Calu3 (cell line): Measurements from ENCODE around the gene CCDC3. TPM values are rescaled to one million over a fixed set of nuclear protein-coding genes. Genes with fewer than 3 reads are reported as not detected.

Experiments
- BruUV-seq: library from RNA; stranded (reverse); fragments of 400-500 nt; replicated peaks from 2 replicates; lab custom pipeline; 2021; lab: Mats Ljungman, UMichigan
- CTCF ChIA-PET: fragments of 300-600 bp; sonication (Branson Sonifier 250); formaldehyde crosslinking; loops from one replicate; lab custom pipeline; 2022; ENCODE audit warnings: antibody characterized with exemption; lab: Charles Lee
- DNase-seq: peaks from one replicate; pipeline ENCODE4 v3.0.0; 2022
- H3K27ac Mint-ChIP-seq: one replicate; pipeline ENCODE4 v1.8.0; 2022; ENCODE audit warnings: mixed read lengths; ENCODE audit not compliant: unreplicated experiment
- H3K27me3 Mint-ChIP-seq: one replicate; pipeline ENCODE4 v1.8.0; 2022; ENCODE audit warnings: mixed read lengths; ENCODE audit not compliant: unreplicated experiment
- H3K36me3 Mint-ChIP-seq: one replicate; pipeline ENCODE4 v1.8.0; 2022; ENCODE audit warnings: mild to moderate bottlenecking, moderate library complexity, mixed read lengths; ENCODE audit not compliant: insufficient read depth, unreplicated experiment
- H3K4me1 Mint-ChIP-seq: one replicate; pipeline ENCODE4 v1.8.0; 2022; ENCODE audit warnings: mild to moderate bottlenecking, low read depth, mixed read lengths; ENCODE audit not compliant: unreplicated experiment
- H3K4me3 Mint-ChIP-seq: one replicate; pipeline ENCODE4 v1.8.0; 2022; ENCODE audit warnings: mild to moderate bottlenecking, low read depth, moderate library complexity, mixed read lengths; ENCODE audit not compliant: unreplicated experiment
- H3K9me3 Mint-ChIP-seq: one replicate; pipeline ENCODE4 v1.8.0; 2022; ENCODE audit warnings: low read depth, mixed read lengths; ENCODE audit not compliant: unreplicated experiment
- CTCF ChIP-seq: fragments of 200-600 bp; IDR thresholded peaks from one replicate; pipeline ENCODE4 v1.8.0; 2022; ENCODE audit warnings: antibody characterized with exemption; ENCODE audit not compliant: unreplicated experiment
- intact Hi-C: fragments of 100-400 bp; cut with micrococcal nuclease; formaldehyde crosslinking; loops from one replicate; pipeline ENCODE4 v1.10.0; 2022; ENCODE audit not compliant: unreplicated experiment
- total RNA-seq: library from RNA; stranded (reverse); gene quantifications from 2 replicates; pipeline ENCODE4 v1.2.3, GENCODE V29; 2022

Gene CCDC3
- total RNA-seq, 1 experiment from 2014 or later, result not detected

DNA sequence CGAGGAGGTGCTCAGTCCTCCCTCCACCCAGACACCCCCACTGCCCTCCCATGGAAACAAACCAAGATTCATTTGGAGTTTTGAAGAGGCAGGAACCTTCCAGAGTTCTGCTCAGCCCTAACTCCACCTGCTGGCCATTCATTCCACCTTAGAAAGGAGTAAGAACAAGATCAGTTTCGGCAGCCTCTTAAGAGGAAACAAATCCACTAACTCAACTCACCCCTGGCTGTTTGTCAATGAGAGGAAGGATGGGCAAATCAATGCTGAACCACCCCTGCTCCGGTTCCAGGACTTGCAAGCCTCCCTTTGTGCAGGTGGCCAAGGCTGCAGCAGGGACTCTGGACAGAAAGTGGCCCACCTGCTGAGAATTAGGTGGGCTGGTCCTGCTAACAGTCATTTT lies 26.2 kb downstream of the CCDC3 start:
- DNase-seq, result peak; percentile 22
- no TSS peak for BruUV-seq
- CTCF ChIA-PET, result no interaction called here
- no peak for TF ChIP-seq CTCF
- no peaks in the 10 kb centered on the region for H3K36me3 Mint-ChIP-seq
- peaks cover 79% of the 10 kb centered on the region for H3K27me3 Mint-ChIP-seq
- no peak overlapping the region for H3K4me3 Mint-ChIP-seq
- H3K4me1 Mint-ChIP-seq, result no peaks in the 10 kb centered on the region
- intact Hi-C loops, result no loop called here
- no peak overlapping the region for H3K27ac Mint-ChIP-seq
- H3K9me3 Mint-ChIP-seq, result no peaks in the 10 kb centered on the region

DNA sequence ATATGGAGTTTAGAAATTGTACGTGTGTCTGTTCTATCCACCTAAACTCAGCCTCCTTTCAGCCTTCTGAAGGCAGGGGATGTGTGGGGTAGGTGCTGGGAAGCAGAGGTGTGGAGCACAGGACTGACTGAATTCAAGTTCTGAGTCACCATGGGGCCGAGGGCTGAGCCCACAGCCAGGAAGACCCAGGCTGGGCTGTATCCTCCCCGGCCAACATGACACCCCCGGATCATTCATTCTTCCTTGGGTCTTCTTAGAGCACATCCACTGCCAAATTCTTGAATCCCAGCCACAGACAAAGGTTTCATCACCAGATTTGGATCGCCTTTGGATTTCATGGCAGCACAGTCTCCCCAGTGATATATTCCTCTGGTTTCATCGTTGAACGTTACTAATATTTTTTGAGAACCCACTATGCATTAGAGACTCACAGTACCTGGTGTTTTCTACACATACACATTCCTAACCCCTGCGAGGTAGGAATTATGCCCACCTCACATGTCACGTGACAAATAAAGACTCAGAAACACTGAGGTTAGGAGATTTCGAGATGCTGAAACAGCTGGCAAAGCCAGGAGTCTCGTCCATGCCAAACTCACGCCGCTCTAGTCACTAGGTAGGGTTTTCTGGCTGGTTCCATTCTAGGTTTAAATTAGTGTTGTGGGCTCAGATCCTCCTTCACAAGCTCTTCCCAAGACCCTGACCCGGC lies 26.9 kb downstream of the CCDC3 start:
- no peak for DNase-seq
- Mint-ChIP-seq H3K4me1 (no peaks in the 10 kb centered on the region), H3K36me3 (no peaks in the 10 kb centered on the region), H3K27ac (no peak overlapping the region), H3K4me3 (no peak overlapping the region), H3K27me3 (peaks cover 76% of the 10 kb centered on the region), H3K9me3 (no peaks in the 10 kb centered on the region)
- intact Hi-C loops, result no loop called here
- CTCF ChIA-PET, result no interaction called here
- BruUV-seq, result no TSS peak
- TF ChIP-seq CTCF, result no peak

DNA sequence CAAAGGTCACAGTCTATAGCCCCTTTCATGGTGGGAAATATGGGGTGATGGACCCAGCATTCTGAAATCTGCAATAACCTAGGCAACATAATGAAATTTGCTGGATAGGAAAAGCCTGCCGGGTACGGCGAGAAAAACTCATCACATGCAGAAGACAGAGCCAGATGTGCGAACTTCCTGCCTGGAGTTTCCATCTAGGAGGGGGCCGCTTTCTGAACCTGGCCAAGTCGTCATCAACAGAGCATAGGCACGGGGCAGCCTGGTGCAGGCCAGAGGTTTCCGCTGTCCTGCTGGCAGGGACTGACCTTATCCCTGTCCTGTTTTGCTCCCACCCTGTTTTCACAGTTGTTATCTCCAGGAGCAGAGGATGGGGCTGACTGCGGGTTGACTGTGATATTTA lies 27.4 kb downstream of the CCDC3 start:
- CTCF ChIA-PET, result no interaction called here
- Mint-ChIP-seq H3K9me3 (no peaks in the 10 kb centered on the region), H3K27ac (no peak overlapping the region), H3K27me3 (peaks cover 76% of the 10 kb centered on the region), H3K4me1 (no peaks in the 10 kb centered on the region), H3K36me3 (no peaks in the 10 kb centered on the region), H3K4me3 (no peak overlapping the region)
- no peak for DNase-seq
- BruUV-seq, result no TSS peak
- intact Hi-C loops, result no loop called here
- no peak for TF ChIP-seq CTCF

DNA sequence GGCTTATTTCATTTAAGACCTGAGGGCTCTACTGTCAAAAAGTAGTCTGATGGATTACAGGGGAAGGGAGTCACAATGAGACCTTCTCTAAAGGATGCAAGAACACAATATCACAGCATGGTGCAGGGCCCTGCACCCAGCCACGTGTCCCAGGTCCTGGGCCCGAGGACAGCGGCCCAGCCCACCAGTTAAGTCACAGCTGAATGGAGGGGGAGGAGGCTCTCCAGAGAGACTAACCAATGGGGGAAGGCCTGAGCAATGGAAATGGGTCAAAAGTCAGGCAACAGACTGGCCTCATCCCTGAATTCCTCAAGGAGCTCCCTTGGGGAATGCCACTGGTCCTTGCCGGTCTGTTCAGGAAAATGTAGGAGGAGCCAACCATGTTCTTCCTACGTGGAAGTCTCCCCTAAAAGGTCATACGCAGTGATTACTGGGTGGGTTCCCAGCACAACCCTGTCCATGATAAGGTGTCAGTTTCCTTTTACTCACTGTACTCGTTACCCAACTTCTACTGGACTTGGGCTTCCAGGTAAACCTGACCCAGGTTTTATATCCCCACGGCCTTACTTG lies 28.3 kb downstream of the CCDC3 start:
- Mint-ChIP-seq H3K9me3 (no peaks in the 10 kb centered on the region), H3K4me3 (no peak overlapping the region), H3K36me3 (no peaks in the 10 kb centered on the region), H3K27ac (no peak overlapping the region), H3K27me3 (peaks cover 75% of the 10 kb centered on the region), H3K4me1 (no peaks in the 10 kb centered on the region)
- DNase-seq, result no peak
- intact Hi-C loops, result no loop called here
- BruUV-seq, result no TSS peak
- no peak for TF ChIP-seq CTCF
- CTCF ChIA-PET, result no interaction called here
